K562 (cell line): ENCODE results near the gene ATP2B1.

Experiments used
- CEBPB ChIP-seq: fragments of 450-650 bp; IDR thresholded peaks from 2 replicates; pipeline ENCODE4 v1.6.1; 2016; ENCODE audit warnings: missing genetic modification characterization, missing compliant biosample characterization
- CHD1 ChIP-seq: fragments of 200-600 bp; sonication (generic); IDR thresholded peaks from one replicate; pipeline ENCODE4 v1.6.1; 2012; ENCODE audit warnings: mild to moderate bottlenecking, moderate library complexity, low read length, inconsistent platforms
- CTCF ChIP-seq, 3 experiments: IDR thresholded peaks in 2 of 3; conservative IDR thresholded peaks in 1 of 3; 2 replicates each; pipeline ENCODE4 v1.5.1; 2011 to 2012; ENCODE audit warnings: low read length in 3 of 3, mild to moderate bottlenecking in 3 of 3, control low read depth in 2 of 3, improper control_type of control experiment in 1 of 3, inconsistent platforms in 1 of 3, low read depth in 1 of 3, mixed read lengths in 1 of 3, moderate library complexity in 1 of 3; ENCODE audit not compliant: insufficient read depth in 2 of 3
- NR3C1 ChIP-seq: sonication (generic); formaldehyde crosslinking; IDR thresholded peaks from 2 replicates; pipeline ENCODE4 v1.8.1; 2022; ENCODE audit warnings: missing genetic modification reagents
- RFX5 ChIP-seq: IDR thresholded peaks from 2 replicates; pipeline ENCODE4 v1.6.1; 2011; ENCODE audit warnings: low read depth, mild to moderate bottlenecking, improper control_type of control experiment, low read length
- SRF ChIP-seq, 2 experiments: fragments of 250-450, 450-650 bp in 1 of 2; sonication (Bioruptor Pico) in 1 of 2; sonication (generic) in 1 of 2; formaldehyde crosslinking; IDR thresholded peaks; 2 replicates each; pipeline versions ENCODE4 v1.5.0 to v1.5.1; 2020 to 2022; ENCODE audit warnings: mild to moderate bottlenecking in 1 of 2, missing genetic modification reagents in 1 of 2
- ZBTB7A ChIP-seq: IDR thresholded peaks from 2 replicates; pipeline ENCODE4 v1.6.1; 2011; ENCODE audit warnings: low read depth, mild to moderate bottlenecking, low read length, moderate library complexity, borderline replicate concordance; ENCODE audit not compliant: control insufficient read depth
- ZNF592 ChIP-seq: fragments of 450-650 bp; IDR thresholded peaks from 2 replicates; pipeline ENCODE4 v1.6.1; 2017; ENCODE audit warnings: antibody characterized with exemption, mild to moderate bottlenecking

GRCh38 chr12:89642959-89643358 lies 65.7 kb downstream of the ATP2B1 start:
- TF ChIP-seq SRF (CRISPR knock-in tag; IDR thresholded peaks at IDR 0.05) (no peak), ZNF592 (no peak), CTCF (IDR thresholded peaks at IDR 0.05 in 2 of 3, conservative IDR thresholded peaks at IDR 0.05 in 1 of 3; ENCODE audit: insufficient read depth in 2 of 3, low read depth in 1 of 3, low read length in 3 of 3) (no peak), NR3C1 (CRISPR knock-in tag) (no peak), CEBPB (tag) (no peak), ZBTB7A (no peak), RFX5 (no peak), CHD1 (no peak)
